ENCODE results near the gene CGNL1.

The CGNL1 gene

DNA sequence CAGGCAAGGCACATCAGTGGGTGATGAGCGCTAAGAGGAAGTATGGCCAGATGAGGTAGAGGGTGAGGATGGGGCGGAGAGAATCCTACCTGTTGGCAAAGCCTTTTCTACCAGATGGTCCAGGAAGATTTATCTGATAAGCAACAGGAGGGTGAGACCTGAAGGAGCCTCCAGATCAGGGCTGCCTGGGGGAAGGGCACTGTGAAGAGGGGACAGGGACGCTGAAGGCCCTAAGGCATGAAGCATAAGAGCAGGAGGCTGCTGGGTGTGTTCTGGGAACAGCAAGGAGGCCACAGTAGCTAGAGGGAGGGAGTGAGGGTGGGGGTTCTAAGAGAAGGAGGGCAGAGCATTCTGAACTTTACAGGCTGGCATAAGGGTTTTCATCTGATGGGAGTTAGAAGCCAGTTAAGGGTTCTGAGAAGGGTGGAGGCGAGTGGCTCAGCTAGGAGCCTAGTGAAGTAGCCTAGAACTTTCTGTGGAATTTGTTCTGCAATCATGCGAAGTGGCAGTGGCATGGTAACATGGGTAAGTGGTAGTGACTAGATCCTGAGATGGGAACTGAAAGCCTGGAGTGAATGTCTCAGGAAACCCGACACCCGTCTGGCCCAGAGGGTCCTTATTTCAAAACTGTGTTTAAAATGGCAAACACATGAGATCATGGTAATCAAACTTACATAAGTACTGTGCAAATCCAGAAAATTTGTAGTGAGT is 29.9 kb downstream of the CGNL1 start:
- Mint-ChIP-seq H3K4me3 (no peak overlapping the region), H3K36me3 (ENCODE audit: low read depth) (no peaks in the 10 kb centered on the region), H3K9me3 (no peaks in the 10 kb centered on the region), H3K4me1 (ENCODE audit: low read depth) (no peaks in the 10 kb centered on the region), H3K27ac (no peak overlapping the region), H3K27me3 (ENCODE audit: low read depth) (peaks cover 5% of the 10 kb centered on the region)
- DNase-seq (ENCODE audit: low spot score) = no peak

DNA sequence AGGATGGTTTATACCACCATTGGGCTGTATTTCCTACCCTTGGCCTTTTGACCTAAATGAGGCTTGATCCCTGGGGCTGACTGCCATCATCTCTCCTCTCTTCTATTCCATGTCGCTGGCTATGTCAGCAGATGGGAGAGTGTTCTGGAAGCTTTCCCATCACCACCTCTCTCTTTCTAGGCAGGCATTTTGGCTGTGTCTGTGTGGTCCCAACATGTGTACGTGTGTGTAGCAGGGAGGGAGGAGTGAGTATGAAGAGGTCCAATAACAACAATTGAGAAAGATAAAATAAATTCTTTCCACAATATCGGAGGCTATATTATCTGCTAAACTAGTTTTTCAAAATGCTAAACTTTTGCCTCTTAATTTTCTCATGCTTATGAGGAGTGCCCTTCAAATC is 34.1 kb downstream of the CGNL1 start:
- Mint-ChIP-seq H3K4me1 (ENCODE audit: low read depth) (peaks cover 2% of the 10 kb centered on the region), H3K36me3 (ENCODE audit: low read depth) (no peaks in the 10 kb centered on the region), H3K4me3 (no peak overlapping the region), H3K9me3 (no peaks in the 10 kb centered on the region), H3K27me3 (ENCODE audit: low read depth) (peaks cover 9% of the 10 kb centered on the region), H3K27ac (no peak overlapping the region)
- no peak for DNase-seq (ENCODE audit: low spot score)

DNA sequence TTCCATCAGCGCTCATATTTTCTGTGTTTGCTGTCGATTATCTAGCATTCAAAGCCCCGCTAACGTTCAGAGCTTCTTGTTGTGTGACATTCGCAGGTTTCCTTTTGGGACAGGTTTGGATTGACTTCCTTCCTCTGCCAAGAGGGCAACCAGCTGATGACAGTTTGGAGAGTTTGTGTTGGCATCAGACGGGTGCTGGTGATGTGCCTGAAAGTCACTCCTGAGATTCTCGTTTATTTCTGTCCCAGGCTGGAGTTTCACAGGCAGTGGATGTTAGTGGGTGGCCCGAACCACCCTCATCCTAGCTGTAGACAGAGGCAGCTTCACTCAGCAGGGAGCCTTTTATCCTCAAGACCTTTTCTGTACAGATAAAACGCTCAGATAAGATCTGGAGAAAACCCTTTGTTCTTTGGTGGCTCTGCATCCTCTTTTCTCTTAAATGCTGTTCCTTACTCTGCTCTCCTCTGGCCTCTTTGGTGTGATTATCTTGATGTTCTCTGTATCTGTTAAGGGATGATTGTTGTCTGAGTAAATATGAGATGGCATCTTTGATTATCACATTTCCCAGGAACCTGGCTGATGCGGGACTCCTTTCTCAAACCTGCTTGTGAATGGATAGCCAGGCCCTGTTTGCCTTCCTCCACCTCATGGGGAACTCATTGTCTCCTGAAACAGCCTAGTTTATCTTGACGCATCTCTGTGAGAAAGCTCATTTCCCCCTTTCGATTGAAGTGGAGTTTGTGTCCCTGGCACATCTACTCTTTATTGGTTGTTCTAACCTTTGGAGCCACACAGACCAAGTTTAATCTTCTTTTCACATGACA is 35.9 kb downstream of the CGNL1 start:
- no peak for DNase-seq (ENCODE audit: low spot score)

DNA sequence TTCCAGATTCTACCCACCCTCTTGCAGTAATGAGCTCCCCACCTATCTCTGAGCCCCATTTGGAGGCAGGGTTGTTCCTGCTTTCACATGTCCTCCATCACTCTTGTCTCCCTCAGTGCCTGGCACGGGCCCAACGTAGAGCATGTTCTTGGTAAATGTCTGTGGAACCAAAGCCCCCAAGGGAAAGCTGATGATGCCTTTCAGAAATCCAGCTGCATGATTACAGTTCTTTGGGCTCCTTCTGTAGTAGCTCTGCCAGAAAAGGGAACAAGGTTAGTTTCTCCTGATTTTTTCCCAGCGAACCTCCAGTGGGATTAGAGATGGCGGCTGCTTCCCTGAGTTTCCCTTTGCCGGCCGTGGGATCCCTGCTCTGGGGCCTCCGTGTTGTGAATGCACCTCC is 39.3 kb downstream of the CGNL1 start:
- no peak for DNase-seq (ENCODE audit: low spot score)
- Mint-ChIP-seq H3K4me1 (ENCODE audit: low read depth) (peaks cover 2% of the 10 kb centered on the region), H3K4me3 (no peak overlapping the region), H3K36me3 (ENCODE audit: low read depth) (no peaks in the 10 kb centered on the region), H3K27ac (no peak overlapping the region), H3K27me3 (ENCODE audit: low read depth) (peaks cover 4% of the 10 kb centered on the region), H3K9me3 (no peaks in the 10 kb centered on the region)

More for the DNA sequence above, 35.9 kb downstream of the CGNL1 start:
- H3K36me3 Mint-ChIP-seq (ENCODE audit: low read depth) = no peaks in the 10 kb centered on the region
- no peak overlapping the region for H3K27ac Mint-ChIP-seq
- peaks cover 2% of the 10 kb centered on the region for H3K4me1 Mint-ChIP-seq (ENCODE audit: low read depth)
- no peaks in the 10 kb centered on the region for H3K9me3 Mint-ChIP-seq
- peaks cover 4% of the 10 kb centered on the region for H3K27me3 Mint-ChIP-seq (ENCODE audit: low read depth)
- no peak overlapping the region for H3K4me3 Mint-ChIP-seq

DNA sequence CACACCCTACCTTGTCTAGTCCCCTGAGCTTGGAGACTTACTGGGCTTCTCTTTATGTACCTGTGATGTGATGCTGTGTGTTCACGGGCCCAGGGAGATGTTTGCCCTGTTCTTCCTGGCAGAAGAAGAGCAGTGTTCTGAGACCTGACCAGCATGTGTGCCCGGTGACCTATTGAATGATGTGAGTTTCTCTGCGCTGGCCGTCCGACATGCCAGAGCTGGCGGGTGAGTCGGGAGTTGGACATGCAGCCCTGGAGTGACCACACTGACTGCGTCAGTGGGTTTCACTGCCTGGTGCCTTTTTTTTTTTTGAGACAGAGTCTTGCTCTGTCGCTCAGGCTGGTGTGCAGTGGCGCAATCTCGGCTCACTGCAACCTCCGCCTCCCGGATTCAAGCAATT is 42.3 kb downstream of the CGNL1 start:
- no peaks in the 10 kb centered on the region for H3K27me3 Mint-ChIP-seq (ENCODE audit: low read depth)
- no peaks in the 10 kb centered on the region for H3K36me3 Mint-ChIP-seq (ENCODE audit: low read depth)
- H3K4me1 Mint-ChIP-seq (ENCODE audit: low read depth) = no peaks in the 10 kb centered on the region
- no peak overlapping the region for H3K4me3 Mint-ChIP-seq
- no peak overlapping the region for H3K27ac Mint-ChIP-seq
- no peaks in the 10 kb centered on the region for H3K9me3 Mint-ChIP-seq
- DNase-seq (ENCODE audit: low spot score) = no peak

DNA sequence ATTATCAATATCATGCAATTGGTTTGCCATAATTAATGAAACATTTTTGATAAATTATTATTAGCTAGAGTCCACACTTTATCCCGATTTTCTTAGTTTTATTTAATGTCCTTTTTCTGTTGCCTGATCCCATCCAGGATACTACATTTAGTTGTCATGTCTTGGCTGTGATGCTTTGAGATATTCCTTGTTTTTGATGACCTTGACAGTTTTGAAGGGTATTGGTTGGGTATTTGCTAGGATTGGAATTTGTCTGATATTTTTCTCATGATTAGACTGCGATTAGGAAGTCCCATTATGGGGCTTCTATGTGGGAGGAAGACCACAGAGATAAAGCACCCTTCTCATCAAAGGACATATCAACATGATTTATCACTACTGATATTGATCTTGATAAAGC is 43.0 kb downstream of the CGNL1 start:
- Mint-ChIP-seq H3K4me1 (ENCODE audit: low read depth) (no peaks in the 10 kb centered on the region), H3K27me3 (ENCODE audit: low read depth) (no peaks in the 10 kb centered on the region), H3K9me3 (no peaks in the 10 kb centered on the region), H3K36me3 (ENCODE audit: low read depth) (no peaks in the 10 kb centered on the region), H3K4me3 (no peak overlapping the region), H3K27ac (no peak overlapping the region)
- DNase-seq (ENCODE audit: low spot score) = no peak

DNA sequence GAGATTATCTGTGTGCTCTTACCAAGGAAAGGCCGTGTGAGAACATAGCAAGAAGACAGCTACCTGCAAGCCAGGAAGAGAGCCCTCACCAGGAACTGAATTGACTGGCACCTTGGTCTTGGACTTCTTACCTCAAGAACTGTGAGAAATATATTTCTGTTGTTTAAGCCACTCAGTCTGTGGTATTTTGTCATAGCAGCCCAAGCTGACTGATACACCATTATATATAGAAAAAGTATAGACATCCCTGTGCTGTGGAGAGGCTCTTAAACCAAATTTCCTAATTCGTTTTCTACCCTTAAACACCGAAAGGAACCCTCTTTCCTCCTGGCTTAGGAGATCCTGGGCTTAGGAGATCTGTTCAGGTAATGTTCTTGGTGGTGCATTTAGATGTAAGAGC is 44.8 kb downstream of the CGNL1 start:
- Mint-ChIP-seq H3K27me3 (ENCODE audit: low read depth) (no peaks in the 10 kb centered on the region), H3K27ac (no peak overlapping the region), H3K4me1 (ENCODE audit: low read depth) (no peaks in the 10 kb centered on the region), H3K9me3 (no peaks in the 10 kb centered on the region), H3K4me3 (no peak overlapping the region), H3K36me3 (ENCODE audit: low read depth) (no peaks in the 10 kb centered on the region)
- no peak for DNase-seq (ENCODE audit: low spot score)

DNA sequence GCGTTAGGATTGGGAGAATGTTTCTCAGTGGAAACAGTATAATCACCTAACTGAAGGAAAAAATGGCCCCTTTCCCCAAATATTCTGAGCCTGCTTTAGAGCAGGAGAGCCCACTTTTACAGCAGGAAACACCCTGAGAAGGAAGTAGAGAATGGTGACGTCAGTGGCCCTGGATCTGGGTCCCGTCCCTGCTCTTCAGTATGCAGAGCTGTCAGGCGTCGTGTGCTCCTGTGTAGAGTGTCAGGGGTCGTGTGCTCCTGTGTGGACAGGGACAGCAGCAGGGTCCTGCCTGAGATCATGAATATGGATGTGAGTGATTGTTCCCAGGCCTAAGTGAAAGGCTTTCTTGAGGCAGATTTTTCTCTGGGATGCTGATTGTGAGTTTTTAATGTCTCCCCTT is 45.2 kb downstream of the CGNL1 start:
- Mint-ChIP-seq H3K27me3 (ENCODE audit: low read depth) (no peaks in the 10 kb centered on the region), H3K27ac (no peak overlapping the region), H3K4me3 (no peak overlapping the region), H3K4me1 (ENCODE audit: low read depth) (no peaks in the 10 kb centered on the region), H3K36me3 (ENCODE audit: low read depth) (no peaks in the 10 kb centered on the region), H3K9me3 (no peaks in the 10 kb centered on the region)
- DNase-seq (ENCODE audit: low spot score) = no peak

DNA sequence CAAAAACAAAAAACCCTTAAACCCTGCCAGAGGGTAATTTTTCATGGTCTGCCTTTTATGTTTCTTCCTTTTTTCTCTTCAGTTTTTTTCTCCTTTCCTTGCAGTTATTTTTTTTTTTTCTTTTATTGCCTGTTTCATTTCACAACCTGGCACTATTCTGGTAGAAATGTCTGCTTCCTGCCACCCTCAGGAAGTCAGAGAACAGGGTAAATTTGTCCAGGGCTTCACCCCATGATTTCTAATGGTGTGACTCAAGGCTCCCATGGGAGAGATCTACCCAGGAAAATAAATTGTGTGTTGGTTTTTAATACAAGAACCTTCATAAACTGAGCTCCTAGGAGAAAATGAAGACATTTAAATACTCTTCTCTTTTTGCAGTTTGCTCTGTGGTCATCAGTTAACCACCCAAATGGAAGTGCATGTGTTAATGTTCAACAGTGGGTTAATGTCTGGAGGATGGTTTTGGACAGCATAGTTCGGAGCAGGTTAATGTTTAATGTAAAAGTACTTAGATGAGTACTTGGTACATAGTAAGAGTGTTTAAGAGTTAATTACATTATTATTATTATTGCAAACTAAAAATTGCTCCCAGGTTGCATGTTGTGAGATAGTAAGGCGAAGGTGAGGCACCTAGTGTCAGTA is 45.9 kb downstream of the CGNL1 start:
- Mint-ChIP-seq H3K27me3 (ENCODE audit: low read depth) (no peaks in the 10 kb centered on the region), H3K36me3 (ENCODE audit: low read depth) (no peaks in the 10 kb centered on the region), H3K9me3 (no peaks in the 10 kb centered on the region), H3K27ac (no peak overlapping the region), H3K4me3 (no peak overlapping the region), H3K4me1 (ENCODE audit: low read depth) (no peaks in the 10 kb centered on the region)
- no peak for DNase-seq (ENCODE audit: low spot score)

DNA sequence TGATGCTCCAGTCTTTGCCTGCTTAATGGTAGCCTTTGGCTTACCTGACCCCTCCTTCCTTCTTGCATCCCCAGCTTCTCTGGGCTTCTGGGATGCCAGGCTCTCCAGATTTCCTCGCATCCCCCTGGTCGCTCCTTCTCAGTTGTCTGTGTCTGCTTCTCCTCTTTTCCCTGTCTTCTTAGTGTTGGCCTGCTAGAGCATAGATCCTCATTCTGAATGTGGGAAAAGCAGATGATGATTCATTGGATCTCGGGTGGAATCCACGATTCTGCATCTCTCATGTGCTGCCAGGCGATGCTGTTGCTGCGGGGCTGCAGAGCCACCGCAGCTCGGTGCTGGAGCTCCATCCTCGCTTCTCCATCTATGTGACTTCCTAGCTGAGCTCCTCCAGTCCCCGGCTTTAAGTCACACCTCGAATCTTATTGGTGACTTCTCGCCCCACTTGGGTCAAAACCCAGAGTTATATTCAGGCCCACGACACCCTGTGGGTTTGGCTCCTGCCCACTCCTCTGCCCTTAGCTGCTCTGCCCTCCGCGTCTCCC is 47.4 kb downstream of the CGNL1 start:
- Mint-ChIP-seq H3K27ac (no peak overlapping the region), H3K4me1 (ENCODE audit: low read depth) (no peaks in the 10 kb centered on the region), H3K4me3 (no peak overlapping the region)

DNA sequence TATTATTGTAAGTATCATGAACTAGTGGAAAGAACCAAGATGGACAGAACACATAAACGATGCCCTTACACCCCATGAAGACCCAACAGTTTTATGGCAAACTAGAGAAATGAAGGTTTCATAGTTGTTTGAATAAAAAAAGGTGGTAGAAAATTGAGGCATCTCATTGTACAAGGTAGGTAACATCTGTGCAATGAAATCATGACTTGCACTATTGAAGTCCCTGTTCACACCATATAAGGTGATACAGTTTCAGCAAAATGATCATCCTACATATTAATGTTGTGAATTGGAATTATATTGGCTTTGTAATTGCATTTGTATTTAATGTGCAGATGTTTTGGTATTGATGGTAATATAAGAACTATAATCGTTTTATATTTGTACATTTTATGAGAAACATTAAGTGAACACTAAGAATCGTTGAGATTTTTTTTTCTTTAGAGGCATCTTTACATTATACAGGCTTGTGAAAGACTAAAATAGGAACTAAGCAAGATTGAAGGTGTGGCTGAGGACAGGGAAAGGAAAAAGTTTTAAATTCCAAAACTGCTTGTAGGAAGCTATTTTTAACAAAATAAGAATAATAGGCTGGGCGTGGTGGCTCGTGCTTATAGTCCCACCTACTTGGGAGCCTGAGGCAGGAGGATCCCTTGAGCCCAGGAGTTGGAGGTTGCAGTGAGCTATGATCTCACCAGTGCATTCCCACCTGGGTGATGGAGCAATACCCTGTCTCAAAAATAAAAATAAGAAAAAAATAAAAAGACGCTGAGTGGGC is 48.5 kb downstream of the CGNL1 start:
- Mint-ChIP-seq H3K9me3 (no peaks in the 10 kb centered on the region), H3K36me3 (ENCODE audit: low read depth) (no peaks in the 10 kb centered on the region), H3K27me3 (ENCODE audit: low read depth) (peaks cover 6% of the 10 kb centered on the region), H3K4me3 (no peak overlapping the region), H3K4me1 (ENCODE audit: low read depth) (no peaks in the 10 kb centered on the region), H3K27ac (no peak overlapping the region)
- no peak for DNase-seq (ENCODE audit: low spot score)

More for the DNA sequence above, 47.4 kb downstream of the CGNL1 start:
- H3K9me3 Mint-ChIP-seq = no peaks in the 10 kb centered on the region
- DNase-seq (ENCODE audit: low spot score) = no peak
- peaks cover 6% of the 10 kb centered on the region for H3K27me3 Mint-ChIP-seq (ENCODE audit: low read depth)
- H3K36me3 Mint-ChIP-seq (ENCODE audit: low read depth) = no peaks in the 10 kb centered on the region

DNA sequence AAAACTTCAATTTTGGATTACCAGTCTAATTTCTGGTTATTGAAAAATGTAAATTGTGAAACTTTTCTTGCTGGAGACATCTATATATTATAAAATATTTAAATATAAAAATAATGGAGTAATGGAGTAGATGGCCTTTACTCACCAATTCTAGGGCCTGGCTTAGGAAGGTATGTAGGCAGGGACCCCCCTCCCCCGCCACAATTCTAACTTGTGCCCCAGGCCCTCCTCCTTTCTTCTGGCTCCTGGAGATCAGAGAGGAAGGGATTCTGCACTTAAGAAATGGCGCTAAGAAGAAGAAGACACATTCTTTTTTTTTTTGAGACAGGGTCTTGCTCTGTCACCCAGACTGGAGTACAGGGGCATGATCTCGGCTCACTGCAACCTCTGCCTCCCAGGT is 49.5 kb downstream of the CGNL1 start:
- Mint-ChIP-seq H3K4me3 (no peak overlapping the region), H3K4me1 (ENCODE audit: low read depth) (no peaks in the 10 kb centered on the region), H3K27me3 (ENCODE audit: low read depth) (peaks cover 6% of the 10 kb centered on the region), H3K9me3 (no peaks in the 10 kb centered on the region), H3K36me3 (ENCODE audit: low read depth) (no peaks in the 10 kb centered on the region), H3K27ac (no peak overlapping the region)
- DNase-seq (ENCODE audit: low spot score) = no peak

DNA sequence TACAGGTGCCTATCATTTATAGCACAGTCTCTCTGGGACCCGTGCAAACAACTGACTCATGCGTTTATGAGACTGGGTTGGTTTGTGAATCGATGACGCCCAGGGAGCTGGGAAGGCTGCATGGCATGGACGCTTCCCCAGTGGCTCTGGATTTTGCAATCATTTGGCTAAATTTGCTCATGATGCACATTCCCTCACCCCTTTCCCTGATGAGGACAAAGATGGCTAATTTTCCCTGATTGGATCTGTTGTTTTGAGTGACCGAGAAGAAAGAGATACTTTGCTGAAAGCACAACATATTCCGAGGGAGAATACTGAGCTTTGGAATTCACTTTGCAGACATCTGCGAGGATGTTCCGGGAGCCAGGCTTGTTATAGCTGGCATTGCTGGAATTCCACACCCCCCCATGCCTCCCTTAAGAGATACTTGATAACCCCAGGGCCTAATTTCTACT is 51.1 kb downstream of the CGNL1 start:
- DNase-seq (ENCODE audit: low spot score) = no peak
- no peaks in the 10 kb centered on the region for H3K4me1 Mint-ChIP-seq (ENCODE audit: low read depth)
- H3K9me3 Mint-ChIP-seq = no peaks in the 10 kb centered on the region
- no peak overlapping the region for H3K27ac Mint-ChIP-seq
- no peaks in the 10 kb centered on the region for H3K36me3 Mint-ChIP-seq (ENCODE audit: low read depth)
- no peak overlapping the region for H3K4me3 Mint-ChIP-seq
- peaks cover 9% of the 10 kb centered on the region for H3K27me3 Mint-ChIP-seq (ENCODE audit: low read depth)
